ENCODE measurements around the gene ZXDB.
A peak's percentile ranks its signal among the peaks of the same experiment; 100 is the strongest.
"Not testable (repeated sequence)": the region's sequence is repeated elsewhere in the genome, so short reads cannot be mapped to it uniquely, and the experiment has no call there.

ZXDB gene

DNA sequence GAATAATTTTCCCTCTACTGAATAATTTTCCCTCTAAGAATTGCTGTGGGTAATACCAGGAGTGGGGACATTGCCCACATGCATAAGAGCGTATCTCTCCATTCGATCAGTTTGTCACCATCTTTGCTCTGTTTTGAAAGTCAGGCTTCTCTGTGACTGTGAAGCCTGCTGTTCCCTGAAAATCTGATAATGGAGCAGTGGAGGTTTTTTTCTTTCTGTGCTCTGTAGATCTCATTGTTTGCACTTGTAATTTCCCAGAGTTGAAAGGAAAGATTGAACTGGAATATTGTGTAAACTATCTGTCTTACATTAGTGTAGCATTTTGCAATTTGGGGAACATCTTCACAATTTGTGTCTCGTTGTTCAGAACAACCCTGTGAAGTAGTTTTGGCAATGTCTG lies 4.3 kb downstream of the ZXDB start:
- H3K4me3 ChIP-seq (ENCODE audit: low read depth, low read length): peak overlapping the region; percentile 45

DNA sequence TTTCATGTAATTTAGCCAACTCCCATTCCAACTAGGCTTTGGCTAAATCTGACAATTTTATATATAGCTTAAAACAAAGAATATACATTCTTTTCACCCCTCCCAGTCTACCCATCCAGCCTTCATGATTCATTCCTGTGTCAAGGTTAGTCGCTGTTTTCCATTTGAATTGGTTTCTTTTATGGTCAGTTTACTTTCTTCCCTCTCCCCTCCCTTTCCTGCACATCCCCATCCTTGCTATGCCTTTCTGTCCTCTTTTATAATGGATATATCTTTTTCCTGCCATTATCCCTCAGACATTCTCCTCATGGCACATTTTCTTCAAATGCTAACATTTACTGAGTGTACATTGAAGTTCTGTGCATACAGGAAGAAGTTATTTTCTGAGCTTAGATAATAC lies 4.7 kb downstream of the ZXDB start:
- no peak overlapping the region for H3K9ac ChIP-seq (ENCODE audit: low read length)

More for the DNA sequence above, 4.3 kb downstream of the ZXDB start:
- H3K27ac ChIP-seq (ENCODE audit: low read depth, low read length): peak overlapping the region; percentile 14; the same call in 1 of the 2 replicates
- no peak overlapping the region for H3K9ac ChIP-seq (ENCODE audit: low read length)
- H3K9me3 ChIP-seq (ENCODE audit: control insufficient read depth, insufficient read depth, low read depth, low read length): no peaks in the 10 kb centered on the region
- H3K36me3 ChIP-seq (ENCODE audit: control insufficient read depth, insufficient read depth, low read length): no peaks in the 10 kb centered on the region
- H3K4me1 ChIP-seq (ENCODE audit: control insufficient read depth, insufficient read depth, low read length): peaks cover 4% of the 10 kb centered on the region; the same call in 1 of the 2 replicates
- H3K27me3 ChIP-seq (ENCODE audit: control insufficient read depth, insufficient read depth, low read length): no peaks in the 10 kb centered on the region

DNA sequence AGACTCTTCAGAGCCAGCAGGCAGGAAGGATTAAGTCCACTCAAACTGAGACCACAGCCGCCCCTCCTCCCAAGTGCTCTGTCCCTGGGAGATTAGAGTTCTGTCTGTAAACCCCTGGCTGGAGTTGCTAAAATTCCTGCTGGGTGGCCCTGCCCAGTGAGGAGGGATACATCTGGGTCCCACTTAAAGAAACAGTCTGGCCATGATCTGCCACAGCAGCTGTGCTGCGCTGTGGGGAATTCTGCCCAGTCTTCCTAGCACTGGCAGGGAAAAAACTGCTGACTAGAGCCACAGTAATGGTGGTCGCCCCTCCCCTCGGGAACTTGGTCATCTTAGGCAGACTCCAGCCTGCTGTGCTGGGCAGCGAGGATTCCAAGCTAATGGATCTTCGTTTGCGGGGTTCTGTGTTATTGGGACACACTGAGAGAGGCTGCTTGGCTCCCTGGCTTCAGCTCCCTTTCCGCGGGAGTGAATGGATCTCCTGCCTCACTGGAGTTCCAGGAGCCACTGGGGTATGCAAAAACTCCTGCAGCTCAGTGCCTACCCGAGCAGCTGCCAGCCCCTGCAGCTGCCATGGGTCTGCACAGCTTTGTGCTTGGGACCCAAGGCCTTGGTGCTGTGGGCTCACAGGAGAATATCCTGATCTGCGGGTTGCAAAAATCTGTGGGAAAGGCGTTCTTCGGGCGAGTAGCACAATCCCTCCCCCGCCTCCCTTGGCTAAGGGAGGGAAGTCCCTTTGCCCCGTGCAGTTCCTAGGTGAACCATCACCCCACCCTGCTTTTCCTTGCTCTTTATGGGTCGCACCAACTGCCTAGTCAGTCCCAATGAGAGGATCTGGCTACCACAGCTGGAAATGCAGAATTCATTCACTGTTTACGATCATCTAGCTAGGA lies 15.7 kb downstream of the ZXDB start:
- no peak overlapping the region; the same call in 1 of the 2 replicates for H3K27ac ChIP-seq (ENCODE audit: low read depth, low read length)
- no peaks in the 10 kb centered on the region for H3K27me3 ChIP-seq (ENCODE audit: control insufficient read depth, insufficient read depth, low read length)

More for the DNA sequence above, 4.7 kb downstream of the ZXDB start:
- Histone ChIP-seq H3K4me1 (ENCODE audit: control insufficient read depth, insufficient read depth, low read length) (peaks cover 4% of the 10 kb centered on the region; the same call in 1 of the 2 replicates), H3K27ac (ENCODE audit: low read depth, low read length) (no peak overlapping the region; the same call in 1 of the 2 replicates), H3K9me3 (ENCODE audit: control insufficient read depth, insufficient read depth, low read depth, low read length) (no peaks in the 10 kb centered on the region), H3K4me3 (ENCODE audit: low read depth, low read length) (peak overlapping the region; percentile 45), H3K27me3 (ENCODE audit: control insufficient read depth, insufficient read depth, low read length) (no peaks in the 10 kb centered on the region), H3K36me3 (ENCODE audit: control insufficient read depth, insufficient read depth, low read length) (no peaks in the 10 kb centered on the region)

DNA sequence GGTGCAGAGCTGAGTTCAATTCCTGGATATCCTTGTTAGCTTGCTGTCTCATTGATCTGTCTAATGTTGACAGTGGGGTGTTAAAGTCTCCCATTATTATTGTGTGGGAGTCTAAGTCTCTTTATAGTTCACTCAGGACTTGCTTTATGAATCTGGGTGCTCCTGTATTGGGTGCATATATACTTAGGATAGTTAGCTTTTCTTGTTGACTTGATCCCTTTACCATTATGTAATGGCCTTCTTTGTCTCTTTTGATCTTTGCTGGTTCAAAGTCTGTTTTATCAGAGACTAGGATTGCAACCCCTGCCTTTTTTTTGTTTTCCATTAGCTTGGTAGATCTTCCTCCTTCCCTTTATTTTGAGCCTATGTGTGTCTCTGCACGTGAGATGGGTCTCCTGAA lies 21.5 kb downstream of the ZXDB start:
- not testable (repeated sequence) for H3K4me1 ChIP-seq (ENCODE audit: control insufficient read depth, insufficient read depth, low read length); H3K4me3 ChIP-seq (ENCODE audit: low read depth, low read length); H3K27me3 ChIP-seq (ENCODE audit: control insufficient read depth, insufficient read depth, low read length); H3K27ac ChIP-seq (ENCODE audit: low read depth, low read length); H3K36me3 ChIP-seq (ENCODE audit: control insufficient read depth, insufficient read depth, low read length); H3K9me3 ChIP-seq (ENCODE audit: control insufficient read depth, insufficient read depth, low read depth, low read length); H3K9ac ChIP-seq (ENCODE audit: low read length)

More for the DNA sequence above, 15.7 kb downstream of the ZXDB start:
- Histone ChIP-seq H3K4me3 (ENCODE audit: low read depth, low read length) (peak overlapping the region; percentile 51), H3K4me1 (ENCODE audit: control insufficient read depth, insufficient read depth, low read length) (peaks cover 12% of the 10 kb centered on the region; the same call in 1 of the 2 replicates), H3K9ac (ENCODE audit: low read length) (peak overlapping the region; percentile 34), H3K9me3 (ENCODE audit: control insufficient read depth, insufficient read depth, low read depth, low read length) (no peaks in the 10 kb centered on the region; the same call in 1 of the 2 replicates), H3K36me3 (ENCODE audit: control insufficient read depth, insufficient read depth, low read length) (no peaks in the 10 kb centered on the region)

DNA sequence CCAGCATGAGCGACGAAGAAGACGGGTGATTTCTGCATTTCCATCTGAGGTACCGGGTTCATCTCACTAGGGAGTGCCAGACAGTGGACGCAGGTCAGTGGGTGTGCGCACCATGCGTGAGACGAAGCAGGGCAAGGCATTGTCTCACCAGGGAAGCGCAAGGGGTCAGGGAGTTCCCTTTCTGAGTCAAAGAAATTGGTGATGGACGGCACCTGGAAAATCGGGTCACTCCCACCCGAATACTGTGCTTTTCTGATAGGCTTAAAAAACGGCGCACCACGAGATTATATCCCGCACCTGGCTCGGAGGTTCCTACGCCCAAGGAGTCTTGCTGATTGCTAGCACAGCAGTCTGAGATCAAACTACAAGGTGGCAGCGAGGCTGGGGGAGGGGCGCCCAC lies 37.6 kb downstream of the ZXDB start:
- H3K27ac ChIP-seq (ENCODE audit: low read depth, low read length); H3K9ac ChIP-seq (ENCODE audit: low read length); H3K4me3 ChIP-seq (ENCODE audit: low read depth, low read length); H3K36me3 ChIP-seq (ENCODE audit: control insufficient read depth, insufficient read depth, low read length); H3K4me1 ChIP-seq (ENCODE audit: control insufficient read depth, insufficient read depth, low read length); H3K27me3 ChIP-seq (ENCODE audit: control insufficient read depth, insufficient read depth, low read length): not testable (repeated sequence)
- H3K9me3 ChIP-seq (ENCODE audit: control insufficient read depth, insufficient read depth, low read depth, low read length): peaks cover 12% of the 10 kb centered on the region

DNA sequence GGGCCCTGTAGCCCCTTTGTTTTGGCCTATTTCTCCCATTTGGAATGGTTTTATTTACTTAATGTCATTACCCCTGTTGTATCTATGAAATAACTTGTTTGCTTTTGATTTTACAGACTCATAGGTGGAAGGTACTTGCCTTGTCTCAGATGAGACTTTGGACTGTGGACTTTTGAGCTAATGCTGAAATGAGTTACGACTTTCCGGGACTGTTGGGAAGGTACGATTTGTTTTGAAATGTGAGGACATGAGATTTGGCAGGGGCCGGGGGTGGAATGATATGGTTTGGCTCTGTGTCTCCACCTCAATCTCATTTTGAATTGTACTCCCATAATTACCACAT lies 48.8 kb downstream of the ZXDB start:
- Histone ChIP-seq H3K4me3 (ENCODE audit: low read depth, low read length) (no peak overlapping the region), H3K9me3 (ENCODE audit: control insufficient read depth, insufficient read depth, low read depth, low read length) (peaks cover 24% of the 10 kb centered on the region), H3K4me1 (ENCODE audit: control insufficient read depth, insufficient read depth, low read length) (no peaks in the 10 kb centered on the region), H3K27me3 (ENCODE audit: control insufficient read depth, insufficient read depth, low read length) (no peaks in the 10 kb centered on the region), H3K36me3 (ENCODE audit: control insufficient read depth, insufficient read depth, low read length) (no peaks in the 10 kb centered on the region), H3K27ac (ENCODE audit: low read depth, low read length) (no peak overlapping the region), H3K9ac (ENCODE audit: low read length) (no peak overlapping the region)

DNA sequence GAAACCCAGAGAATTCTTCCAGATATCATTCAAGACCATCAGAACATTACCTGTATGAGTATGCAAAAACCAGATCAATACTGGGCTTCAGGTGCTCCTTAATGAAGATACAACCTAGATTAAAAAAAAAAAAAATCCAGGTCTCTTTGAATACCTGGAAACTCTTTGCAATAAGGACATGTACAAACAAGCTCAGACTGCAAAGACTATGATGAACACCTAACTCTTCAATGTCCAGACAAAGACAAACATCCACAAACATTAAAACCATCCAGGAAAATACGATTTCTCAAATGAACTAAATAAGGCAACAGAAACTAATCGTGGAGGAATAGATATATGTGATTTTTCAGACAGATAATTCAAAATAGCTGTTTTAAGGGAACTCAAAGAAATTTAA lies 49.5 kb downstream of the ZXDB start:
- Histone ChIP-seq H3K4me1 (ENCODE audit: control insufficient read depth, insufficient read depth, low read length) (no peaks in the 10 kb centered on the region), H3K27me3 (ENCODE audit: control insufficient read depth, insufficient read depth, low read length) (no peaks in the 10 kb centered on the region), H3K4me3 (ENCODE audit: low read depth, low read length) (no peak overlapping the region)

DNA sequence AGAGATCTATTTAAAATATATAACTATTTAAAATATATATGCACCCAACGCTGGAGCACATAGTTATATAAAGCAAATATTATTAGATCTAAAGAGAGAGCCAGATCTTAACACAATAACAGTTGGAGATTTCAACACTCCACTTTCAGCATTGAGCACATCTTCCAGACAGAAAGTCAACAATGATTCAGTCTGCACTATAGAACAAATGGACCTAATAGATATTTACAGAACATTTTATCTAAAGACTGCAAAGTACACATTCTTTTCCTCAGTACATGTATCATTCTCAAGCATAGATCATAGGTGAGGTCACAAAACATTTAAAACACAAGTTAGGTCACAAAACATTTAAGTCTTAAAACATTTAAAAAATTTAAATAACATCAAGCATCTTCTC lies 51.9 kb downstream of the ZXDB start:
- Histone ChIP-seq H3K27ac (ENCODE audit: low read depth, low read length) (no peak overlapping the region), H3K4me1 (ENCODE audit: control insufficient read depth, insufficient read depth, low read length) (peaks cover 14% of the 10 kb centered on the region), H3K4me3 (ENCODE audit: low read depth, low read length) (no peak overlapping the region), H3K9ac (ENCODE audit: low read length) (no peak overlapping the region), H3K9me3 (ENCODE audit: control insufficient read depth, insufficient read depth, low read depth, low read length) (peaks cover 21% of the 10 kb centered on the region), H3K27me3 (ENCODE audit: control insufficient read depth, insufficient read depth, low read length) (no peaks in the 10 kb centered on the region), H3K36me3 (ENCODE audit: control insufficient read depth, insufficient read depth, low read length) (no peaks in the 10 kb centered on the region)

More for the DNA sequence above, 49.5 kb downstream of the ZXDB start:
- Histone ChIP-seq H3K27ac (ENCODE audit: low read depth, low read length) (no peak overlapping the region), H3K9me3 (ENCODE audit: control insufficient read depth, insufficient read depth, low read depth, low read length) (peaks cover 24% of the 10 kb centered on the region), H3K9ac (ENCODE audit: low read length) (no peak overlapping the region), H3K36me3 (ENCODE audit: control insufficient read depth, insufficient read depth, low read length) (no peaks in the 10 kb centered on the region)

DNA sequence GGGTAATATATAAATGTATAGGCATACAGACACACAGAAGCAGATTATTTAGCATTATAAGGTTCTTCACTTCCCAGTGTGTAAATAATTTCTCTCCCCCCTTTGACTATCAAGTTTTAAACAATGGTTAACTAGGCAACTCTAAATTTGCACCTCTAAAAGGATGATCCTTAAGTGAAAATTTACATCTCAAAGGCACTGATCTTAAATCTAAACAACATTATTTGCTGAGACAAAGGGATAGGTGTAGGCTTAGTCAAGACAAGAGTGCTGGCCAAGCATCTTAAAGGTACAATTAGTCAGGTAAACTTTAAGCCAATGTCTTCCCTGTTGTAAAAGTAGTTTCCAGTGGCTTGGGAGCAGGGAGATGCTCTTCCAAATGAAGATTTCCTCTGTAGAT lies 55.2 kb downstream of the ZXDB start:
- peaks cover 18% of the 10 kb centered on the region; the same call in 1 of the 2 replicates for H3K9me3 ChIP-seq (ENCODE audit: control insufficient read depth, insufficient read depth, low read depth, low read length)
- H3K4me1 ChIP-seq (ENCODE audit: control insufficient read depth, insufficient read depth, low read length): peaks cover 29% of the 10 kb centered on the region
- H3K36me3 ChIP-seq (ENCODE audit: control insufficient read depth, insufficient read depth, low read length): no peaks in the 10 kb centered on the region
- no peaks in the 10 kb centered on the region for H3K27me3 ChIP-seq (ENCODE audit: control insufficient read depth, insufficient read depth, low read length)
- H3K27ac ChIP-seq (ENCODE audit: low read depth, low read length): peak overlapping the region; percentile 85; the same call in 1 of the 2 replicates
- H3K4me3 ChIP-seq (ENCODE audit: low read depth, low read length): no peak overlapping the region
- H3K9ac ChIP-seq (ENCODE audit: low read length): no peak overlapping the region

Data from HUES6 (cell line).